Astrocyte of the spinal cord (primary cell): ENCODE data around the gene FRMPD4.

Experiments used
- DNase-seq: peaks from one replicate; pipeline ENCODE4 v3.0.0; 2011; ENCODE audit warnings: low read depth, low spot score
- H3K4me3 ChIP-seq: 2 replicates; pipeline ENCODE4 v1.5.1; 2011; ENCODE audit warnings: low read depth, mild to moderate bottlenecking, low read length, moderate library complexity
- CTCF ChIP-seq: IDR thresholded peaks from 2 replicates; pipeline ENCODE4 v1.5.1; 2012; ENCODE audit warnings: low read depth, mild to moderate bottlenecking, low read length, inconsistent platforms
- in situ Hi-C: cut with HindIII; loops from 2 replicates; pipeline ENCODE4 v1.10.0; 2017; ENCODE audit warnings: low sequenced_read_pairs

Gene FRMPD4

GRCh38 chrX:12197030-12197429, 58.8 kb downstream of the FRMPD4 start:
- no peak for TF ChIP-seq CTCF
- in situ Hi-C loops, result no loop called here
- no peak overlapping the region for H3K4me3 ChIP-seq
- DNase-seq, result no peak

- no peak for DNase-seq
- H3K4me3 ChIP-seq, result no peak overlapping the region
- in situ Hi-C loops, result no loop called here
- no peak for TF ChIP-seq CTCF
These were observed 68.1 kb downstream of the FRMPD4 start for GRCh38 chrX:12206413-12206812.

GRCh38 chrX:12210196-12210815, 72.0 kb downstream of the FRMPD4 start:
- DNase-seq, result peak; percentile 73
- no peak overlapping the region for H3K4me3 ChIP-seq
- in situ Hi-C loops, result no loop called here
- no peak for TF ChIP-seq CTCF

- H3K4me3 ChIP-seq, result no peak overlapping the region
- peak; percentile 23 for DNase-seq
- TF ChIP-seq CTCF, result no peak
- in situ Hi-C loops, result no loop called here
These were observed 72.7 kb downstream of the FRMPD4 start for GRCh38 chrX:12210971-12211370.

- TF ChIP-seq CTCF, result no peak
- DNase-seq, result peak; percentile 11
- no peak overlapping the region for H3K4me3 ChIP-seq
- in situ Hi-C loops, result no loop called here
These were observed 85.4 kb downstream of the FRMPD4 start for GRCh38 chrX:12223650-12224049.

- in situ Hi-C loops, result no loop called here
- DNase-seq, result no peak
- TF ChIP-seq CTCF, result no peak
- H3K4me3 ChIP-seq, result no peak overlapping the region
These were observed 86.8 kb downstream of the FRMPD4 start for GRCh38 chrX:12225107-12225506.
